NCI-H446 treated with DMSO at 0.1 percent for 48 hours (cell line): ENCODE results near the gene PPRC1.

Experiments
- DNase-seq: peaks from one replicate; lab custom pipeline; 2025; lab: John Stamatoyannopoulos, UW

Gene PPRC1

DNA sequence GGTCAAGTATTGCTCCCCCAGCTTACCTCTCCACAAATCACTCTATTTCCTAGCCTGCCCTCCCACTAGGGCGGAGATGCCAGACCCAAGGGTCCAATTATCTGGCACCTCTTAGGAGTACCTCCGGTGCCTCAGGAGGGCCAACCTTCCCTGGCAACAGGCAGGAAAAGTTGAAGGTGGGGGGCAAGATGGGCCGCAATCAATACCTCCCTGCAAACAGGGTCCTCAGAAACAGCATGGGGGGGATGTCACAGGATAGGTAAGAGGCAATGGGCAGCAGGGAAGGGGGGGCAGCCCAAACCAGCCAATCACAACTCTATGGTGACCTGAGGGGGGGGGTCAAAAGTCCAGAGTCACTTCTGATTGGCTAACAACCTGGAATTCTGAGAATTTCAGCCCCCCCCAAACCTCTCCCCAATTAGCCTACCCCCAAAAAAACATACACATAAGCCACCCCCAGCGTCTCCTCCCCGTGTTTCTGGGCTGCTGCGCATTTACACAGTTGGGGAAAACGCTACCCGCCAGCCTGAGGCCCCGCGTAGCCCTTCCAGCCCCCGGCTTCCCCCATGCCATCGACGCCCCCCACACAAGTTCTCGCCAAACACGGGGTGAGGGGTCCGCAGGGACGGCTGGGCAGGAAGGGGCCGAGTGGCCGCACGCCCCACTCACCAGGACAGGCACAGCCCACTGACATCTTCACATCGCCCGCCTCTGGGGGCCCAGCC lies 13.3 kb upstream of the PPRC1 start:
- no peak for DNase-seq

DNA sequence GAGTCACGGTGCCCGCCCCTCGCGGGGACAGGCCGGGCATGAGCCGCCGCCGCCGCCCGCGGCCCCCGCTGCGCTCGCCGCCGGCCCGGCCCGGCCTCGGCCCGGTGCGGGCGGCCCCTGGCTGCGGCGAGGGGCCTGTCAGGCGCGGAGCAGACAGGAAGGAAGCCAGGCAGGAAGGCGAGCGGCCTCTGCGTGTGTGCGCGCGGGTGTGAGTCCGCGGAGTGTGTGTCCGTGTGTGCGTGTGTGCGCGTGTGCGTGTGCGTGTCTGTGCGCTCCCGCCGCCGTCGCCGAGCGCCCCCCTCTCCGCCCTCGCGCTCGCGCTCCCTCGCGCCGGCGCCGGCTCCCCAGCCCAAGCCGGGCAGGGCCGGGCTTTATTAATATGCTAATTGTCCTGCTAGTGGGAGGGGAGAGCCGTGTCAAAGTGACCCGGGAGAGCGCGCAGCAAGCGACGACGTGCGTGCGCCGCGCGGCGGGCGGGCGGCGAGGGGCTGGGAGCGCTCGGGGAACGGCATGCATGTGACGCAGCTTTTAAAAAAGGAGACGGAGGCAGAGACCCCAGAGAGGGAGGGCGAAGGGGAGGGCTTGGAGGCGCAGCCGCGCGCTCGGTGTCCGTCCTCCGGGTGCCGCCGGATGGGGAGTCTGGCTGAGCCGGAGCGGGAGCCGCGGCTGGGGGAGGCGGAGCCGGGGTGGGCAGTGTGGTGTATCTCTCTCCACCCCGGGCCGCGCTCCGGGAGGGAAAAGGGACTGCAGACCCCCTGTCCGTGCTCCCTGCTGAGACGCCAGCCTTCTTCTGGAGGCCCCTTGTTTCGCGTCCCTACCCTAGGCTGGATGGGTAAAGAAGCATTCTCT lies 12.5 kb upstream of the PPRC1 start, which contains the start of gene LDB1:
LDB1 (minus strand) TSS at position 227 of the 849 bp plus-strand sequence. CDS start 258 bp downstream, outside the sequence.
- DNase-seq: peak; percentile 42

DNA sequence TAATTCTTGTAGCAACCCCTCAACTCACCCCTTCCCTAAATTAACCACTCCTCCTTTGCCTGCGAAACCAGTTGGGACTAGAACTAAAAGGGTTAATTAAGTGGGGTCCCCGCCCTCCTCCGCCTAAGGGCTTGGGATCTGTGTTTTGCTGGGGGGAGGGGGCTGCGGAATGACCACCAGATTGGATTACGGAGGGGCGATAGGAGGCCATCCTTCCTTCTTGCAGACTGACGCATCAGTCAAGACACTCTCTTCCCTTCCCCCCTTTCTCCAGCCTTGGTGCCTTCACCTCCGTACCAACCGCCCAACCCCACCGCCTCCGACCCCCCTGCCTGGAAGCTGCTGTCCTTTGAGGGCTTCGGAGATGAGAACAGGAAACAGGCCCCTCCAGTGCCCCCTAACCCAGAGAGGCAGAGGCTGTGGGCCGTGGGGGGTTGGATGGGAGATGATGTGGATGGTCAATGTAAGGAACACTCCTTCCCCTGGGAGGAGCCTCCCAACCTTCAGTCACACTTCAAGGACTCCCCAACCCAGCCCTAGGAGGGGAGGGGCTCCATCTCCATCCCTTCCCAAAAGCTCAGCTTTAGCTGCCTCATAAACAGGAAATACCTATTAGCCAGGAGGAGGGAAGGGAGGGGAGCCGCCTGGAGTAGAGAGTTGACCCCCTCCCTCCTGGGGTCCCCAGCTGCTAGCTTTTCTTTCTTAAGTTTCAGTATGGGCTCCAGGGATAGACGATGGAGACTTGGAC lies 11.7 kb upstream of the PPRC1 start:
- DNase-seq: no peak

GRCh38 chr10:102121739-102122372 lies 11.0 kb upstream of the PPRC1 start:
- DNase-seq: no peak

DNA sequence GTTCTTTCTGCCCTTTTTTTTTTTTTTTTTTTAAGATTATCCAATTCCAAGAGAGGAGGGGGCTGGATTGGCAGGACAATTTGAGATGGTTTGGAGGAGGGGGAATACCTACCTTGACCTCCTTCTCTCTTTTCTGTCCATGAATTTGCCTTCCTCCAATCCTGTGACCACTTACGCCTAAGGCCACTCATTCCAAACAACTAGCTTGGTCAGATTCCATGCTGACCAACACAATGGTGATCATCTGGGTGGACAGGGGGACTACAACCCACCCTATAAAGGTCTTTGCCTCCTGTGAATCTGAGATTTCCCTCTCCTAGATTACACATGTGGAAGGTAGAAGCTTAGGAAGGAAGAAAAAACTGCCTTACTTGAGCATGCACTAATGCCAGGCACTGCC lies 10.4 kb upstream of the PPRC1 start:
- DNase-seq: no peak

DNA sequence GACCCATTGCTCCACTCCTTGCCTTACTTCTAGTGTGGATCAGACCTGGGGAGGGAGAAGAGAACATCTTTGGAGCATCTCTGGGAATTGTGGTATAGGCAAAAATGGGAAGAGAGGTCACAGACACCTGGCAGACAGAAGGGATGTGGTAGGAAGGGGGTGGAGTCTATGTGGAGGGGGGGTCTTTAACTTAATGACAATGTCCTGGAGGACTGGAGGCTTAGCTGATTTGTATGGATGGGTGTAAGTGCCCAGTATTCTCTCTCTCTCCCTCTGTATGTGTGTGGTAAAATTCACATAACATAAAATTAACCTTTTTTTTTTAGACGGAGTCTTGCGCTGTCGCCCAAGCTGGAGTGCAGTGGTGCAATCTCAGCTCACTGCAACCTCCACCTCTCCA lies 9.6 kb upstream of the PPRC1 start:
- DNase-seq: no peak

- DNase-seq: no peak
Measured at GRCh38 chr10:102131286-102132170, 1.3 kb upstream of the PPRC1 start.

GRCh38 chr10:102132193-102132562 lies 662 bp upstream of the PPRC1 start:
- DNase-seq: no peak

DNA sequence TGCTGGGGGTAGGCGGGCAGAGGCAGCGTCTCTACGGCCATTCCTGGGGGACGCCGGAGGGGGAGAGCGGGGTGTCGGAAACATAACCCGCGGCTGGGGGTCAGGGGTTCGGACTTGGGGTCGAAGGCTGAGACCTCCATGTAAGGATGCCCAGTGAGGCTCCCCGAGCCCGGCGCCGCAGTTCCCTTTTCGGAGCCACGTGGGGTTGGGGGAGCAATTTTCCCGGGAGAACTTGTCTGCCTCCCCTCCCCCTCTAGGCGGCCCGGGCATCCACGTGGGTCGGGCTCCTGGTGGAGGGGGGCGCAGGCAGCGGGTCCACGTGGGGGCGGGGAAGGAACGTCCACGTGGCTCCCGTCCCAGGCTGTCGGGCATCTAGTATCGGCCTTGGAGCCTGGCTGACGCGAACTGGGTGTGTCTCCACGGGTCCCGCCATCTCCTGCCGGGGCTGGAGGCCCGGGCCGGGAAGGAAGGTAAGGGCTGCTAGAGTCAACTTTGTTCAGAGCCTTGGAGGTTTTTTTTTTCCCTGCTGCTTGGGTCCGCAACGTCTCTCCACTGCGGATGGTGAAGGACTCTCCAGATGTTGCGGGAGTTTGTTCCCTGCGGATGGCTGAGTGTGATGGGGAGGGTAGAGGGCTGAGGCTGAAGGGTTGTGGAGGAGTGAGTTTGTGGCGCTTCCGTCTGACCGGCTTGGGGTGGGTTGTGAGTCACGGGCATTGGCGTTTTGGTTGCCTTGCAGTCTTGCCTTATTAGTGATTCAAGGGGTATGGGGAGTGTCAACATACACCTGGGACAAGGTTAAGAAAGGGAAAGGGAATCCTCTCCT lies 744 bp downstream of the PPRC1 start:
- peak; percentile 26 for DNase-seq

DNA sequence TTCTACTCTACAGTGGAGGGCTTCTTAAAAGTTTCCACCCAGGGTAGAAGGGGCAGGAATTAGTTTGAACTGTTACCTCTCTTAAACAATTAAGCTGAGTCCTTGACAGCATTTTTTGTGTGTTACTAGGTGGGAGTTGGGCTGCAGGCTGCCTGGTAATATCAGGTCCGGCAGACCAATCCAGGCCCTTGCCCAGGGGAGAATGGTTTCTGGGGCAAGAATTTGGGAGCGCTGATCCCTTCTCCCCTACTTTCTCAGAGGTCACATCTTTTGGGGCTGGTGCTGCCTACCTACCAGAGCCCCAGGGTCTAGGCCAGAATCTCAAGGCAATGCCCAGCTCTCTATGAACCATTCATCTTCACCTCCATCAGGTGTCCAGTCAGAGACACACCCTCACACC lies 1.6 kb downstream of the PPRC1 start:
- no peak for DNase-seq

DNA sequence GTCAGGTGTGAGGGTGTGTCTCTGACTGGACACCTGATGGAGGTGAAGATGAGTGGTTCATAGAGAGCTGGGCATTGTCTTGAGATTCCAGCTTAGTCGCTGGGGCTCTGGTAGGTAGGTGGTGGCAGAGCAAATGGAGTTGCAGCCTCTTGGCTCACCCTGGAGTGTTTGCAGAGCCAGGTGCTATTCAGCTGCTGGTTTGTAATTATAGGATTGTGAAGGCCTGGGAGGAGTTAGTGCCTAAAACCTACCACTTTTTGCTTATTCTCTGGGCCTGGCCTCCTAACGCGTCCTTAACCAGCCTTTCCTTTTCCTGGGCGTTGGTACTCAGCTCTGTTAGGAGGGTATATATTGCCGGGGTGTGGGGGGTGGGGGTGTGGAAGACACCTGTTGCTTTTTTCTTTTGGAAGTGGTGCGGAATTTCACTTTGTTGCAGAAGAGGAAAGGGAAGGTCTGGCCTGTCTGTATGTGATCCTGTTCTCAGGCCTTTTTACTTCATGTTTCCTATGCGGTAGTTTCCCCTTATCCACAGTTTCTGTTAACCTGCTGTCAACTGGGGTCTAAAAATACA lies 3.2 kb downstream of the PPRC1 start:
- DNase-seq: no peak

- DNase-seq: no peak
Measured at GRCh38 chr10:102139281-102140110, 6.7 kb downstream of the PPRC1 start.

- DNase-seq: no peak
Measured at GRCh38 chr10:102140218-102140617, 7.4 kb downstream of the PPRC1 start.

DNA sequence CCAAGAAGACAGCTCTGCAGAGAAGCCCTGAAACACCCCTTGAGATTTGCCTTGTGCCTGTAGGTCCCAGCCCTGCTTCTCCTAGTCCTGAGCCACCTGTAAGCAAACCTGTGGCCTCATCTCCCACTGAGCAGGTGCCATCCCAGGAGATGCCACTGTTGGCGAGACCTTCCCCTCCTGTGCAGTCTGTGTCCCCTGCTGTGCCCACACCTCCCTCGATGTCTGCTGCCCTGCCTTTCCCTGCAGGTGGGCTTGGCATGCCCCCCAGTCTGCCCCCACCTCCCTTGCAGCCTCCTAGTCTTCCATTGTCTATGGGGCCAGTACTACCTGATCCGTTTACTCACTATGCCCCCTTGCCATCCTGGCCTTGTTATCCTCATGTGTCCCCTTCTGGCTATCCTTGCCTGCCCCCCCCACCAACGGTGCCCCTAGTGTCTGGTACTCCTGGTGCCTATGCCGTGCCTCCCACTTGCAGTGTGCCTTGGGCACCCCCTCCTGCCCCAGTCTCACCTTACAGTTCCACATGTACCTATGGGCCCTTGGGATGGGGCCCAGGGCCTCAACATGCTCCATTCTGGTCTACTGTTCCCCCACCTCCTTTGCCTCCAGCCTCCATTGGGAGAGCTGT lies 8.2 kb downstream of the PPRC1 start:
- no peak for DNase-seq

DNA sequence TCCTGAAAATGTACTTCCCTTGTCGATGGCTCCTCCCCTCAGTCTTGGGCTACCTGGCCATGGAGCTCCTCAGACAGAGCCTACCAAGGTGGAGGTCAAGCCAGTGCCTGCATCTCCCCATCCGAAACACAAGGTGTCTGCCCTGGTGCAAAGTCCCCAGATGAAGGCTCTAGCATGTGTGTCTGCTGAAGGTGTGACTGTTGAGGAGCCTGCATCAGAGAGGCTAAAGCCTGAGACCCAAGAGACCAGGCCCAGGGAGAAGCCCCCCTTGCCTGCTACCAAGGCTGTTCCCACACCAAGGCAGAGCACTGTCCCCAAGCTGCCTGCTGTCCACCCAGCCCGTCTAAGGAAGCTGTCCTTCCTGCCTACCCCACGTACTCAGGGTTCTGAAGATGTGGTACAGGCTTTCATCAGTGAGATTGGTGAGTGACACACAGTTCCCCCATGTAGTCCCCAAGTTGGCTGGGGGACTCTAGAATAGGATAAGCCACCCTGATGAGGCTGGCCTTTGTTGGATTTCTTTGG lies 8.8 kb downstream of the PPRC1 start:
- no peak for DNase-seq

DNA sequence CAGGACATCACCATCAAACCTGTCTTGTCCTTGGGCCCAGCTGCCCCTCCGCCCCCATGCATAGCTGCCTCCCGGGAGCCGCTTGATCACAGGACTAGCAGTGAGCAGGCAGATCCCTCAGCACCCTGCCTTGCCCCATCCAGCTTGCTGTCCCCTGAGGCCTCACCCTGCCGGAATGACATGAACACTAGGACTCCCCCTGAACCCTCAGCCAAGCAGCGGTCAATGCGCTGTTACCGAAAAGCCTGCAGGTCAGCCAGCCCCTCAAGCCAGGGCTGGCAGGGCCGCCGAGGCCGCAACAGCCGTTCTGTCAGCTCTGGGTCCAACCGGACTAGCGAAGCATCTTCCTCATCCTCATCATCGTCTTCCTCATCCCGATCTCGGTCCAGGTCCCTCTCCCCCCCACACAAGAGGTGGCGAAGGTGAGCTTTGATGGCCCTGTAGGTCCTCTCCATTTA lies 14.2 kb downstream of the PPRC1 start:
- no peak for DNase-seq

GRCh38 chr10:102147561-102147960 lies 14.7 kb downstream of the PPRC1 start:
- DNase-seq: no peak

DNA sequence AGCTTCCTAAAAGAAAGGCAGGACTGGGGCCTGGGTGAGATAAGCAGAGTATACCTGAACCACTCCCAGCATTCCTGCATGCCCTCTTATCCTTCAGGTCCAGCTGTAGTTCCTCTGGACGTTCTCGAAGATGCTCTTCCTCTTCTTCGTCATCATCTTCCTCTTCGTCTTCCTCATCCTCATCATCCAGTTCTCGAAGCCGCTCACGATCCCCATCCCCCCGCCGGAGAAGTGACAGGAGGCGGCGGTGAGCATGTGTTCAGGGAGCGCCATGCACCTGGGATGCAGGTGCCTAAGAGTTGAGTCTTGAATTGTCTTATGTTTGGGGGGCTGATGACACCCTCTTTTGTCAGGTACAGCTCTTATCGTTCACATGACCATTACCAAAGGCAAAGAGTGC lies 15.4 kb downstream of the PPRC1 start:
- no peak for DNase-seq
